NCI-H1105 treated with DMSO at 0.1 percent for 48 hours (cell line): ENCODE data around the gene THOC2.
"Not testable (repeated sequence)": the region's sequence is repeated elsewhere in the genome, so short reads cannot be mapped to it uniquely, and the experiment has no call there.

Experiments used
- DNase-seq: peaks from one replicate; lab custom pipeline; 2025; lab: John Stamatoyannopoulos, UW

Gene THOC2

DNA sequence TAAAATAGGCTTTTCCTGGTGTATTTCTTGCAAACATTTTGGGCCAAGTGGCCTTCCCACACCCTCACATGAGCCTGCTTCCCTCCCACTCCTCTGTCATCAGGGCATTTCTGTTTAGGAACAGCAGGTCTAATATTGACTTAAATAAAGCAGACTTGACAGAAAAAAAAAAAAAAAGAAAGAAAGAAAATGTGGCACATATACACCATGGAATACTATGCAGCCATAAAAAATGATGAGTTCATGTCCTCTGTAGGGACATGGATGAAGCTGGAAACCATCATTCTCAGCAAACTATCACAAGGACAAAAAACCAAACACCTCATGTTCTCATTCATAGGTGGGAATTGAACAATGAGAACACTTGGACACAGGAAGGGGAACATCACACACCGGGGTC lies 2.3 kb upstream of the THOC2 start:
- not testable (repeated sequence) for DNase-seq

DNA sequence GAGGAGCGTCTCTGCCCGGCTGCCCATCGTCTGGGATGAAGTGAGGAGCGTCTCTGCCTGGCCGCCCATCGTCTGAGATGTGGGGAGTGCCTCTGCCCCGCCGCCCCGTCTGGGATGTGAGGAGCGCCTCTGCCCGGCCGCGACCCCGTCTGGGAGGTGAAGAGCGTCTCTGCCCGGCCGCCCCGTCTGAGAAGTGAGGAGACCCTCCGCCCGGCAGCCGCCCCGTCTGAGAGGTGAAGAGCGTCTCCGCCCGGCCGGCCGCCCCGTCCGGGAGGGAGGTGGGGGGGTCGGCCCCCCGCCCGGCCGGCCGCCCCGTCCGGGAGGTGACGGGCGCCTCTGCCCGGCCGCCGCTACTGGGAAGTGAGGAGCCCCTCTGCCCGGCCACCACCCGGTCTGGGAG lies 1.2 kb upstream of the THOC2 start:
- DNase-seq: not testable (repeated sequence)

DNA sequence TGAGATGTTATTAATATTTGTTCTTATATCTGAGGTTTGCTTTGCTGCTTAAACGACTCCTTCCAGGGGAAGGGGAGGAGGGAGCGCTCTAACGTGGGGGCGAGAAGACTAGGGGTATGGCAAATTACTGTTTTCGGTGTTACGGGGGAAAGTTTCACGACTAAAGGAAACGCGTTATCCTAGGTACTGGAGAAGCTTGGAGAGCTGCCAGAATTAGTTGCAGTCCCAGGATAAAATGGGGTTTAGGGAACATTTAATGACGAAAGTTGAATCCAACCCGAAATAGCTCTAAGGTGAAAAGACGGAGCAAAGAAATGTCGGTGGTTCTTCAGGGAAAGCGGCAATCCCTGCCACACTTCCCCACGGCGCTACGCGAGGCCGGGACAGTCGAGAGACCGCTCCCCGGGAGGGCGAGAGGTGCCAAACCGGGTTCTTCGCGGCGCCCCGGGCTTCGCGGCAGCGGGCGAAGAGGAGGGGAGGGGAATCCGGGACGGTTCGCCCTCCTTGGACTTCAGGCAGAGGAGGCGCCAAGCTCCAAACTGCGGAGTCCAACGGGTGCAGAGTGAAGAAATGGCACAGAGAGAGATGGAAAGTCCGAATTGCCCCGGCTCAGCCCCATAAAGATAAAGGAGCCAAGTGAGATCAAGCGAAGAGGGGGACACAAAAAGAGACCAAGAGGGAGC lies 724 bp downstream of the THOC2 start:
- DNase-seq: peak; percentile 8

DNA sequence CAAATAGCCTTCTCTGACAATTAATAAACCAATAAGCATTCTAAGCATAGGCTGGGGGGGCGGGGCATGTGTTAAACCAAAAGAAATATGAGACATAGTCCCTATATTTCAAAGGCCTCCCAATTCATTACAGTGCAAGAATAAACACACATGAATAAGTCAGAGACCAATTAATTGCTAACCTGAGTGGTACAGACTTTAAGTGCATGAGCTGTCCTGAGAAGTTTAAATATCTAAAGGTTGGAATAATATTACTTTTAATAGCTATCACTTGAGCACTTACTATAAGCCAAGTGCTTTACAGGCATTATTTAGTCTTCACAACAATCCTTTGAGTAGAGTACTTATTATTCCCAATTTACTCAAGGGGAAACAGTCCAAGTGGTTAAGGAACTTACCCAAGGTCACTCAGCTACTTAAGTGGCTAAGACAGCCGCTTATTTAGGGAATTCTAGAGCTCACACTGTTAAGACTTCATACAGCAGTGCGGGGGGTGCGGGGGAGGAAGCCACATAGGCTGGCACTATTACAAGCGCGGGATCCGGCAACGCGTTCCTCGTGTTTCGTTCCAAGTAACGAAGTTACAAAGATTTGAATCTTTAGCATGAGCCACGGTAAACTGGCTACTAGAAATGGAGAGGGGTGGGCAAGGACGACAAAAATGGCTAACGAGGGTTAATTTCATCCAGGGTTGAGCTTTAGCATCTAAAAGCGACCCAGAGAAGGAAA lies 1.4 kb downstream of the THOC2 start:
- DNase-seq: peak; percentile 9

DNA sequence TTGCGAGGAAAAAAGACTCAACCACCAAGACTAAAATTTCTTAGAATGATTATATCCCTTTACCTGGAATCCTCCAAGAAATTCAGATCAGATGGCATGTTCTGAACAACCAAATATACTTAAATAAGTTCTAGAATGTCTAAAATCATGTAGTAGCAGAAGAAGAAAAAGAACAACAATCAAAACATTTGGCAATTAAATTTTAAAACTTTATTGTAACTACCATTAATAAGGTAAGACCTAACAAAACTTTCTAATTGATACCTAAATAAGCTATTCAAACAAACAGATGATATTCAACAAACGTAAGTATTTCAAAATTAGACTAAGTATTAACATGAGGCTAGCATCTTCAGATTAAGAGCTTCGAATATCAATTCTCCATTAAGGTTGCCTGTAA lies 4.3 kb downstream of the THOC2 start:
- no peak for DNase-seq

DNA sequence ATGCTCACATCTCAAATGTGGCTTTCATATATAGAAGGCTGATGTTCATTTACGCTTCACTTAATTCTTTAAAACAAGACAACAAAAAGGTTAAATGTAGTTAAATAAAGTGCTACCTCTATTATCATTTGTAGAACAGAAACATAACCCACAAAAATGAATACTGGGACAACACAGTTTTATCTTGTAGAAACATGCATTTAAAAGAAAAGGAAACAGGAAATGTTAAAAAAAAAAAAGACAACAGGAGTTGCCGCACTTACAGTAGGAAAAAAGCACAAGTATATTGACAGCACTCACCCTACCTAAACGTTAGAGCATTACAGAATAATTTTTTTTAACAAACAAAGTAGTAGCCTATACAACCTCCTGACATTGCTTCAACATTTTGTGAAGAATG lies 4.8 kb downstream of the THOC2 start:
- no peak for DNase-seq

DNA sequence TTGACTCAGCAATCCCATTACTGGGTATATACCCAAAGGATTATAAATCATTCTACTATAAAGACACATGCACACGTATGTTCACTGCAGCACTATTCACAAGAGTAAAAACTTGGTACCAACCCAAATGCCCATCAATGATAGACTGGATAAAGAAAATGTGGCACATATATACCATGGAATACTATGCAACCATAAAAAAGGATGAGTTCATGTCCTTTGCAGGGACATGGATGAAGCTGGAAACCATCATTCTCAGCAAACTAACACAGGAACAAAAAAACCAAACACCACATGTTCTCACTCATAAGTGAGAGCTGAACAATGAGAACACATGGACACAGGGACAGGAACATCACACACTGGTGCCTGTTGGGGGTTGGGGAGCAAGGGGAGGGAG lies 10.7 kb downstream of the THOC2 start:
- not testable (repeated sequence) for DNase-seq

DNA sequence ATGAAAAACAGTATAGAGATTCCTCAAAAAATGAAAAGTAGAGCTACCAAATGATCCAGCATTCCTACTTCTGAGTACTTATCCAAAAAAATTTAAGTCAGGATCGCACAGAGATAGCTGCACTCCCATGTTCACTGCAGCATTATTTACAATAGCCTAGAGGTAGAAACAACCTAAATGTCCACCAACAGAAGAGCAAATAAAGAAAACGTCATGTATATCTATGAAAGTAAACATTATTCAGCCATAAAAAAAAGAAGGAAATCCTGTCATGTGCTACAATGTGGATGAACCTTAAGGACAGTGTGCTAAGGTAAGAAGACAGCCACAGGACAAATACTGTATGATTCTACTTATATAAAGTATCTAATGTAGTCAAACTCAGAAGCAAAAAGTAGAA lies 12.4 kb downstream of the THOC2 start:
- no peak for DNase-seq

DNA sequence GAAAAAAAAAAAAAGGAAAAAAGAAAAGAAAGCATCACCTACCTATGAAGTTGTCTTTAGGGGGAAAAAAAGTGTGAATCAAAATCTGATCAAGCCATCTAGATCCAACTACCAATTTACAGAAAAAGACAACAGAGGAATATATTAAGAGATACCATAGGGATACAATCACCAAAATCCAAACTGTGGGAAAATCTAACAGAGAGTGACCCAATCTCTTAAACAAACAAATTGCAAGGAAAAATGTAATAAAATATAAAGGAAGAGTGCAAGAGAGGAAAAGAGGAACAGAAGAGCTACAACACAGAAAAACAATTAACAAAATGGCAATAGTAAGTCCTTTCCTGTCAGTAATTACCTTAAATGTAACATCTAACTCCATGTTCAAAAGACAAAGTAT lies 19.0 kb downstream of the THOC2 start:
- DNase-seq: no peak

DNA sequence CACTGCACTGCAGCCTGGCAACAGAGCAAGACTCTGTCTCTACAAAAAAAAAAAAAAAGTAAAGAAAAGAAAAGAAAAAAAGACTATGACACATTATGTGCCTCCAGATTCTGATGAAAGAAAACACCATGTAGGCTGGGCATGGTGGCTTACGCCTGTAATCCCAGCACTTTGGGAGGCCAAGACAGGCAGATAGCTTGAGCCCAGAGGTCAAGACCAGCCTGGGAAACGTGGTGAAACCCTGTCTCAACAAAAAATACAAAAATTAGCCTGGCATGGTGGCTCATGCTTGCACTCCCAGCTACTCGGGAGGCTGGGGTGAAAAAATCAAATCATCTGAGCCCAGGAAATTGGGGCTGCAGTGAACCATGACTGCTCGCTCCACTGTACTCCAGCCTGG lies 19.4 kb downstream of the THOC2 start:
- no peak for DNase-seq

DNA sequence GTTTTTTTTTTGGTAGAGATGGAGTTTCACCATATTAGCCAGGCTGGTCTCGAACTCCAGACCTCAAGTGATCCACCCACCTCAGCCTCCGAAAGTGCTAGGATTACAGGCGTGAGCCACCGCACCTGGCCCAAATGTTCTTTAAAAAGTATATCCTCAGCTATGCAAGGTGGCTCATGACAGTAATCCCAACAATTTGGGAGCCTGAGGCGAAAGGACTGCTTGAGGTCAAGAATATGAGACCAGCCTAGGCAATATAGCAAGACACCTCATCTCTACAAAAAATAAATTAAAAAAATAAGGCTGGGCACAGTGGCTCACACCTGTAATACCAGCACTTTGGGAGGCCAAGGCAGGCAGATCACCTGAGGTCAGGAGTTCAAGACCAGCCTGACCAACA lies 21.7 kb downstream of the THOC2 start:
- DNase-seq: not testable (repeated sequence)

DNA sequence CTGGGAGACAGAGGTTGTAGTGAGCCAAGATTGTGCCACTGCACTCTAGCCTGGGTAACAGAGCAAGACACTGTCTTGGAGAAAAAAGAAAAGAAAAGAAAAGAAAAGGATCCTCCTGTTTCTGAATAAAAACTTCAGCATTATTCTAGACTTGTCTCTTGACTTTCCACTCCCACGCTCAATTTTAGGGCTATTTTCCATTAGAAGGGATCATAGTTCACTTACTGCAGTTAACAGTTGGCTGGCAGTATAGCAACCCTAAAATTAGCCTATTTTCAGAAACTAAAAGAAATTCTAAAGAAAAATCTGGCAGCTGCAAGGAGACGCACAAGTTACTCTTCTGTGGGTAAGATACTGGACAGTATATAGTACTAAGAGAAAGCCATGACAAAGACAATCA lies 28.1 kb downstream of the THOC2 start:
- DNase-seq: no peak

DNA sequence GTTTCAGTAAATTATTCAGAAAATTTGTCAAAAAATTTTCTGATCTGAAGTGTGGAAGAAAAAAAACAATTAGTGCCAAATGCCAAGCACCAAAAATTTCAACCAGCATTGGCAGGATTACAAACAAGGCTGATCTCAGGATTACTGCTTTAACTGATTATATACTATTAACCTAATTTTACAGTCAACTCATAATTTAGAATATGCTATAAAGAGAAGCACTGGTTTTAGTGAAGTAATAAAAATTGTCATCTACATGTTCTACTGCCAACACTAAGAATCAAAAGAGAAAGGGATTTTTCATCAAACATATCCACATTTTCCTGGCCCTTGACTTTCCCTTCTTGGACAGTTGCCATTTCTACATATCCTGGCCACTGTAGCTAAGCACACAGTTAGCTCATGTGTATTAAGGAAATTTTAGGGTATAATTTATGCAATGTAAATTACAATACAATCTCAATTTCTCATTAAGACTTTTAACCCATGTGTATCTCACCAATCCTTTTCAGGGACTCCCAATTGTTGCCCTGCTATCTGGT lies 33.8 kb downstream of the THOC2 start:
- DNase-seq: peak; percentile 3

DNA sequence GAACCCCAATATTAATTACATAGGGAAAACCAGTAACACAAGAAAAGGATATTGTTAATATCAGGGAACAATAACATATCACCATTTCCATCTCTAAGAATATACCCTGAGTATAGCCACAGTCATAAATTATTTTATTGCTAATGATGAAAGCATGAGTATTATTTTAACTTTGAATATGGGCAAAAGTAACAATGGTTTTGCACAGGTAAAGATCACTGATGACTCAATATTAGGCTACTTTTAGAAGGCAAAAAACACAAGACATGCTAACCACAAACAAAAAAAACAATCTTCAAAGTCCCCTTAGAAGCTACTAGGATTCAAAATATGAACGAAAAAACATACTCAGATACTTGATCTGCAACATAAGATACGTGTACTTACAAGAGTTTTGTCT lies 36.5 kb downstream of the THOC2 start:
- no peak for DNase-seq

DNA sequence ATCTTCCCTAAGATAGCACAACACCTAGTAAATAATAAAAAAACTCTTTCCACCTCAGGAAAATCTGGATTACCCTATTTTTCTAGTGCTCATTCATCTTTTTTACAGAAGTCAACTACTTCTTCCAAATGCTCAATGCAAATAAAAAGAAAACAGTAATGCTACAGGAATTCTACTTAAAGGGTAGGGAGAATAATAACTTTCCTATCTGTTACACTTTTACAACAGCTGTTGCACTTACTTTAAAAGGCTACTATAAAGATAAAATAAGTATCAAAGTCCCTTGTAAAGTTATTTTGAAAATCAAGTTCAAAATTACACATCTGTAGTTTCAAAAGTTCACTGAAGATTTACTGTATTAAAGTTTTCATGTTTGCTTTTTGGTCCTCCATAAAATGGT lies 37.6 kb downstream of the THOC2 start:
- DNase-seq: no peak

DNA sequence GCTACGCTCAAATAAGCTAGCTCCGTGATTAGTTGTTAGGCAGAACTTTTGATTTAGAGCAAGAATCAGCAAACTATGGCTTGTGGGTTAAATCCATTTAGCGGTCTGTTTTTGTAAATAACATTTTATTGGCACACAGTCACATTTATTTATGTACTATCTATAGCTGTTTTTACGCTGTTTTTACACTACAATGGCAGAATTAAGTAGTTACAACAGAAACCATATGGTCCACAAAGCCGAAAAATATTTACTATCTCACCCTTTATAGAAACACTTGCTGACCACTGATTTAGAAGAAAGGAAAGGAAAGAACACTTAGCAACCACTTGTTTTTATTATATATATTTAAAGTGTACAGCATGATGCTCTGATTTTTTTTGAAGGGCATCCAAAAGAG lies 41.1 kb downstream of the THOC2 start:
- no peak for DNase-seq

DNA sequence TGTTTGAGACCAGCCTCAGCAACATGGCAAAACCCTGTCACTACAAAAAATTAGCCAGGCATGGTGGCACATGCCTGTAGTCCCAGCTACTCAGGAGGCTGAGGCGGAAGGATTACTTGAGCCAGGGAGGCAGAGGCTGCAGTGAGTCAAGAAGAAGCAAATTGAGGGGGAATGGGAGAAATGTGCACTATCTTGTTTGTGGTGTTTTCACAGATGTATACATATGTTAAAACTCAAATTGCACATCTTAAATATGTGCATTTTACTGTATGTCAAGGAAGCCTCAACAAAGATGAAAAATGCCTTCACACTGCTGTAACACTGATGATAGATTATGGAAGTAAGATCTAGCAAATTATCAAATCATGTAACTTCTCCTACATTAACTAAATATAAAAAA lies 44.3 kb downstream of the THOC2 start:
- DNase-seq: no peak

DNA sequence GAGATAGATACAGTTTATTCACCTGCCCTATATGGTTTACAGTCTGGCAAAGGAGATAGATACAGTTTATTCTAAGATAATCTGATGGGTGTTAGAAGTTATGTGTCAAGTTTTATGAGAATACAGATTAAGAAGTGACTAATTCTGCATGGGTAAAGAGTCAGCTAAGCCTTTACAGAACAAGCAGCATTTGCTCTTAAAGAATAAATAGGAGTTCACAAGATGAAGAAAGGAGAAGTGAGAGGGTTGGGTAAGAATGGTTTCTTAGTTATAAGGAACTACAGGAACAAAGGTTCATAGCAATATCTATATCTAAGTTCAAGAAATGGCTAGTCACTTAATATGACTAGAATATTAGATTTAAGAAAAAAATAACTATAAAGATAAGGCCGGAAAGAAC lies 47.6 kb downstream of the THOC2 start:
- DNase-seq: no peak

DNA sequence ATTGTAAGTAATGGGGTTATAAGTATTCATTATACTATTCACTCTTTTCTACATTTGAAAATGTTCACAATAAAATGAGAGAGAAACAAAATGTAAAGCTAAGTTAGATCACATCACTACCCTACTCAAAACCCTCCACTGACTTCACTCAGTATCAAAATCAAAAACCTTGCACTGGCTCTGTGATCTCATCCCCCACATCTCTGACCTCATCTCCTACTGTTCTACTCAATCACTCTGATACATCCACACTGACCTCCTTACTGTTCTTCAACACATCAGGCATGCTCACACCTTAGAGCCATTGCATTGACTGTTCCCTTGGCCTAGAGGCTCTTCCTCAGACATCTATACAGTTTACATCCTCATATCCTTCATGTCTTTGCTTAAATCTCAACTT lies 50.7 kb downstream of the THOC2 start:
- DNase-seq: no peak

DNA sequence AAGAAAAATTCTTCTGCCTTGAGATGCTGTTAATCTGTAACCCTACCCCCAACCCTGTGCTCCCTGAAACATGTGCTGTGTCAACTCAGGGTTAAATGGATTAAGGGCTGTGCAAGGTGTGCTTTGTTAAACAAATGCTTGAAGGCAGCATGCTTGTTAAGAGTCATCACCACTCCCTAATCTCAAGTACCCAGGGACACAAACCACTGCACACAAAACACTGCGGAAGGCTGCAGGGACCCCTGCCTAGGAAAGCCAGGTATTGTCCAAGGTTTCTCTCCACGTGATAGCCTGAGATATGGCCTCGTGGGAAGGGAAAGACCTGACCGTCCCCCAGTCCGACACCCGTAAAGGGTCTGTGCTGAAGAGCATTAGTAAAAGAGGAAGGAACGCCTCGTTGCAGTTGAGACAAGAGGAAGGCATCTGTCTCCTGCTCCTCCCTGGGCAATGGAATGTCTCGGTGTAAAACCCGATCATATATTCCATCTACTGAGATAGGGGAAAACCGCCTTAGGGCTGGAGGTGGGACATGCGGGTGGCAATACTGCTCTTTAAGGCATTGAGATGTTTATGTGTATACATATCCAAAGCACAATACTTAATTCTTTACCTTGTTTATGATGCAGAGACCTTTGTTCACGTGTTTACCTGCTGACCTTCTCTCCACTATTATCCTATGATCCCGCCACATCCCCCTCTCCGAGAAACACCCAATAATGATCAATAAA lies 53.0 kb downstream of the THOC2 start:
- not testable (repeated sequence) for DNase-seq

DNA sequence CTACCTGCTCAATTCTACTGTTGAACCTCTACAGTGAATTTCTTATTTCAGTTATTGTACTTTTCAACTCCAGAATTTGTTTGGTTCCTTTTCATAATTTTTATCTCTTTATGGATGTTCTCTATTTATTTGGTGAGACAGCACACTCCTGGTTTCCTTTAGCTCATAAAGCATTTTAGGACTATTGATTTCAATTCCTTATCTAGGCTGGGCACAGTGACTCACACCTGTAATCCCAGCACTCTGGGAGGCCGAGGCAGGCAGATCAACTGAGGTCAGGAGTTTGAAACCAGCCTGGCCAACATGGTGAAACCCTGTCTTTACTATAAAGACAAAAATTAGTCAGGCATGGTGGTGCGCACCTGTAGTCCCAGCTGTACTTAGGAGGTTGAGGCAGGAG lies 57.7 kb downstream of the THOC2 start:
- no peak for DNase-seq

DNA sequence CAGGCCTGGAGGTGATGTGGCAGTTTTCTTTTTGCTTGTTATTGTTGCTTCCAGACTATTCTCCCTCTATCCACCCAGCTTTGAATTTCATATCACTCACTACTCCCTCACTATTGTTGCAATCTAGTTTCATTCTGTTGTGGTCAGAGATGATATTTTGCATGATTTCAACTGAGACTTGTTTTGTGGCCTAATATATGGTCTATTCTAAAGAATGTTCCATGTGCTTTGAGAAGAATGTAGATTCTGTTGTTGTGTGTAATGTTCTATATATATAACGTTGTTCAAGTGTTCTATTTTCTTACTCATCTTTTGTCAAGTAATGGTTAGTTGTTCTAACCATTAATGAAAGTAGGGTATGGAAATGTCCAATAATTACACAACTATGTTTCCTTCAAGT lies 59.0 kb downstream of the THOC2 start:
- no peak for DNase-seq

DNA sequence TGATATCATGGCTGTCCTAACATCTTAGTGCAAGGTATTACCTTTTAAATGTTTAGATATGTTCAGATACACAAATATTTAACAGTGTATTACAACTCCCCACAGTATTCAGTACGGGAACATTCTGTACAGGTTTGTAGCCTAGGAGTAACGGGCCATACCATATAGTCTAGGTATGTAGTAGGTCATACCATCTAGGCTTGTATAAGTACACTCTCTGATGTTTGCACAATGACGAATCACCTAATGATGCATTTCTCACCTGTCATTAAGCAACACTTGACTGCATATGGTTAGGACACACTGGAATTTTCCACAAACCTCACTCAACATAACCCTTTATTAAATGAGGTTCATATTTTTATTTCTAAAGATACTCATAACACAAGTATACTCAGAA lies 67.7 kb downstream of the THOC2 start:
- no peak for DNase-seq
